ENCODE data around the gene LDAH.

Gene LDAH

GRCh38 chr2:20771299-20771698 lies 51.6 kb downstream of the LDAH start:
- DNase-seq = no peak

GRCh38 chr2:20766798-20767644 lies 55.9 kb downstream of the LDAH start:
- DNase-seq = no peak

- no peak for DNase-seq
These were observed 56.7 kb downstream of the LDAH start for GRCh38 chr2:20766213-20766612.

- no peak for DNase-seq
These were observed 59.8 kb downstream of the LDAH start for GRCh38 chr2:20762945-20763683.

- no peak for DNase-seq
These were observed 63.4 kb downstream of the LDAH start for GRCh38 chr2:20759487-20759886.

- DNase-seq = no peak
These were observed 63.9 kb downstream of the LDAH start for GRCh38 chr2:20758997-20759396.

GRCh38 chr2:20757405-20758090 lies 65.4 kb downstream of the LDAH start:
- DNase-seq = no peak

GRCh38 chr2:20755132-20755800 lies 67.6 kb downstream of the LDAH start:
- no peak for DNase-seq

GRCh38 chr2:20752293-20752692 lies 70.6 kb downstream of the LDAH start:
- no peak for DNase-seq

- DNase-seq = no peak
These were observed 75.6 kb downstream of the LDAH start for GRCh38 chr2:20747317-20747716.

- DNase-seq = no peak
These were observed 76.9 kb downstream of the LDAH start for GRCh38 chr2:20745924-20746555.

- no peak for DNase-seq
These were observed 78.2 kb downstream of the LDAH start for GRCh38 chr2:20744366-20745335.

- DNase-seq = no peak
These were observed 84.1 kb downstream of the LDAH start for GRCh38 chr2:20738772-20739171.

GRCh38 chr2:20737505-20737904 lies 85.4 kb downstream of the LDAH start:
- DNase-seq = no peak

GRCh38 chr2:20728114-20728758 lies 94.7 kb downstream of the LDAH start:
- no peak for DNase-seq

- DNase-seq = no peak
These were observed 96.0 kb downstream of the LDAH start for GRCh38 chr2:20726913-20727312.

GRCh38 chr2:20725782-20726181 lies 97.1 kb downstream of the LDAH start:
- no peak for DNase-seq

GRCh38 chr2:20724500-20725053 lies 98.3 kb downstream of the LDAH start:
- DNase-seq = no peak

GRCh38 chr2:20723543-20723942 lies 99.4 kb downstream of the LDAH start:
- no peak for DNase-seq

- DNase-seq = no peak
These were observed 100.2 kb downstream of the LDAH start for GRCh38 chr2:20722592-20723240.

Data from activated CD4-positive, alpha-beta T cell treated with anti-CD3 and anti-CD28 coated beads for 4 hours (primary cell).